ENCODE measurements around the gene TP73. TPM values are rescaled to one million over a fixed set of nuclear protein-coding genes. Genes with fewer than 3 reads are reported as not detected.

TP73 gene
- total RNA-seq, 6 experiments from 2014 or later = 0.05 to 2.3 (median 0.32) TPM

GRCh38 chr1:3727825-3728776 is 75.8 kb downstream of the TP73 start:
- Histone ChIP-seq H3K9me3 (no peaks in the 10 kb centered on the region), H3K27me3 (no peaks in the 10 kb centered on the region), H3K36me3 (no peaks in the 10 kb centered on the region), H3K4me3 (no peak overlapping the region), H3K4me1 (no peaks in the 10 kb centered on the region), H3K27ac (no peak overlapping the region)
- DNase-seq = no peak
- intact Hi-C loops (cut with DNase I) = no loop called here
- 83% methylated on average over 6 of the region's 31 CpGs for WGBS (ENCODE audit: insufficient coverage, low coverage, low lambda C conversion rate, missing lambda C conversion rate)
- no peak for TF ChIP-seq CTCF (IDR thresholded peaks at IDR 0.05)
- no peak for ATAC-seq

GRCh38 chr1:3729594-3730542 is 77.6 kb downstream of the TP73 start:
- TF ChIP-seq POLR2A (IDR thresholded peaks at IDR 0.05) (no peak), CTCF (IDR thresholded peaks at IDR 0.05) (no peak)
- intact Hi-C loops (cut with DNase I) = no loop called here
- no peak for ATAC-seq
- DNase-seq = no peak
- WGBS (ENCODE audit: insufficient coverage, low coverage, low lambda C conversion rate, missing lambda C conversion rate) = 20% methylated on average over 1 of the region's 32 CpGs
- H3K4me3 ChIP-seq = no peak overlapping the region
- no peaks in the 10 kb centered on the region for H3K9me3 ChIP-seq
- H3K27me3 ChIP-seq = no peaks in the 10 kb centered on the region
- H3K36me3 ChIP-seq = no peaks in the 10 kb centered on the region
- H3K27ac ChIP-seq = no peak overlapping the region
- H3K4me1 ChIP-seq = peaks cover 0 to 8% (median 0%) of the 10 kb centered on the region in 4 donors

GRCh38 chr1:3730543-3731247 is 78.4 kb downstream of the TP73 start:
- no peak for DNase-seq
- TF ChIP-seq CTCF (IDR thresholded peaks at IDR 0.05) = no peak
- TF ChIP-seq POLR2A (IDR thresholded peaks at IDR 0.05) = no peak
- intact Hi-C loops (cut with DNase I) = no loop called here
- Histone ChIP-seq H3K27ac (no peak overlapping the region), H3K4me1 (peaks cover 0 to 8% (median 0%) of the 10 kb centered on the region in 4 donors), H3K9me3 (no peaks in the 10 kb centered on the region), H3K27me3 (no peaks in the 10 kb centered on the region), H3K36me3 (no peaks in the 10 kb centered on the region), H3K4me3 (no peak overlapping the region)
- no peak for ATAC-seq
- WGBS (ENCODE audit: insufficient coverage, low coverage, low lambda C conversion rate, missing lambda C conversion rate) = no CpG with 5 or more reads among the region's 25 CpGs

Measured in right lobe of liver (tissue), 6 donors.